ENCODE results near the gene IP6K1. TPM values are rescaled to one million over a fixed set of nuclear protein-coding genes. Genes with fewer than 3 reads are reported as not detected.

IP6K1 gene
- total RNA-seq, 2 donors from 2014 or later: 26.3 to 37.2 TPM

DNA sequence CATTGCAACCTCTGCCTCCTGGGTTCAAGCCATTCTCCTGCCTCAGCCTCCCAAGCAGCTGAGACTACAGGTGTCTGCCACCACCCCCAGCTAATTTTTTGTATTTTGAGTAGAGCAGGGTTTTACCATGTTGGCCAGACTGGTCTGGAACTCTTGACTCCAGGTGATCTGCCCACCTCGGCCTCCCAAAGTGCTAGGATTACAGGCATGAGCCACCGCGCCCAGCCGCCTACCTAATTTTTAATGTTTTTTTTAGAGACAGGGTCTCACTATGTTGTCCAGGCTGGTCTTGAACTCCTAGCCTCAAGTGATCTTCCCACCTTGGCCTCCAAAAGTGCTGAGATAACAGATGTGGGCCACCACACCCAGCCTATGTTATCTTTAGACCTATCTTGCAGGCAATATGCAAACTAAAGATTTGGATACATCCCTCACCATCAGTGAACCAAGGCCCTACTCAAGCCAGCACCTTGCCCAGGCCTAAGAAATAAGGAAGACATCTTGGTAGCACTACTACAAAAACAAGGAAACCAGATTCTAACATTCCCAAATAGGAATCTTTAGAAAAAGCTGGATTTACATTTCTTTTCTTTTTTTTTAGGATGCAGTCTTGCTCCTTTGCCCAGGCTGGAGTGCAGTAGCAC is 56.3 kb downstream of the IP6K1 start:
- ATAC-seq (replicated peaks): no peak
- Mint-ChIP-seq H3K4me3 (no peak overlapping the region), H3K9me3 (no peaks in the 10 kb centered on the region), H3K4me1 (no peaks in the 10 kb centered on the region), H3K27me3 (no peaks in the 10 kb centered on the region), H3K36me3 (ENCODE audit: low read depth) (peaks cover 75% of the 10 kb centered on the region), H3K27ac (no peak overlapping the region)

DNA sequence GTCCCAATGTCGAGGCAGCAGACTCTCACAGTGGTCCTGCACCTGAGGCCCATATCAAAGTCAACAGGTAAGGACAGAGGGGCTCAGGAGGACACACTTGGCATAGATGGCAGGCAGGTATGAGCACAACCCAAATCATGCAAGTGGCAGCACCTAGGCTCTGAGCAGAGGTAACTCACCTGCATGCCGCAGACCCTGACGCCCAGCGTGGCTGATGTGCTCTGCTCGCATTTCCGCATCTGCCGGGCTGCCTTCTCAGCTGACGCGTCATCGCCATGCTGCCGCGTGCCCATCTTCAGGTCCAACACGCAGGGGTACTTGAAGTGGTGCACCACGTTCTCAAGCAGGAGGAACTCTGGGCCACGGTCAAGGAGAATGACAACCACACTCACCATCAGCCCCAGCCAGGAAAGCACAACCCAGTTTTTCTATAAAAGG is 58.4 kb downstream of the IP6K1 start:
- Mint-ChIP-seq H3K4me3 (no peak overlapping the region), H3K4me1 (no peaks in the 10 kb centered on the region), H3K27ac (no peak overlapping the region), H3K27me3 (no peaks in the 10 kb centered on the region), H3K9me3 (no peaks in the 10 kb centered on the region), H3K36me3 (ENCODE audit: low read depth) (peaks cover 69% of the 10 kb centered on the region)
- no peak for ATAC-seq (replicated peaks)

DNA sequence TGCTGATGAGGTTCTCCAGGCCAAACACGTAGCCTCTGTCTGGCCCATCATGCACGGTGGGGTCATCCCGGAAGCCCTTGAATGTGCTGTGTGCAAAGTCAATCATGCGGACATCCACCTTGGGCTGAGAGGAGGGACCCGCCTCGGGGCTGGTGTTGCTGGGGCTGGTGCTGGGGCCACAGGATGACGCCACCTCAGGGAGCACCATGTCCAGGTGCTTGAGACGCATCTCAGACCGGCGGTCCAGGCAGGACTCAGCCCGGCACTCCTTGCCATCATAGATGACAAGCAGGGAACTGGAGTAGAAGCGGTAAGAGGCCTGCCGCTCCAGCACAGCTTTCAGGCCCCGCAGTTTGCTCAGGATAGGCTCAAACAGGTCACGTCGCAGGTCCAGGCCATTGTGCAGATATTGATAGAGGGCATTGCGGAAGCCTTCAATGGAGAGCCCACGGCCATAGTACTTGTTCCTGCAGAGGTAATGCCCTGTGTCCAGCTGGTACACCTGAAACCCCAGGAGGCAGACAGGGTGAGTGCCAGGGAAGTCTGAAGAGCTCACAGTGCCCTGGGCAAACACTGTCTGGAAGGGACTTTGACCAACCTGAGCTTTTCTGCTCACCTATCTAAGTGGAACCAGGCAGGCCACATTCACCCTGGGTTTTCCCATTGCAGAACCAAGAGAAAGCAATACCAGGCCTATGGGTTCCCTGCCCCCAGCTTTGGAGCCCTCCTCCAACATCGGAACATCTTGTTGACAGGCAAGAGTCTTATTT is 59.0 kb downstream of the IP6K1 start:
- H3K4me1 Mint-ChIP-seq: no peaks in the 10 kb centered on the region
- no peaks in the 10 kb centered on the region for H3K27me3 Mint-ChIP-seq
- H3K9me3 Mint-ChIP-seq: no peaks in the 10 kb centered on the region
- no peak overlapping the region for H3K4me3 Mint-ChIP-seq
- H3K36me3 Mint-ChIP-seq (ENCODE audit: low read depth): peaks cover 69% of the 10 kb centered on the region
- H3K27ac Mint-ChIP-seq: no peak overlapping the region
- ATAC-seq (replicated peaks): no peak

DNA sequence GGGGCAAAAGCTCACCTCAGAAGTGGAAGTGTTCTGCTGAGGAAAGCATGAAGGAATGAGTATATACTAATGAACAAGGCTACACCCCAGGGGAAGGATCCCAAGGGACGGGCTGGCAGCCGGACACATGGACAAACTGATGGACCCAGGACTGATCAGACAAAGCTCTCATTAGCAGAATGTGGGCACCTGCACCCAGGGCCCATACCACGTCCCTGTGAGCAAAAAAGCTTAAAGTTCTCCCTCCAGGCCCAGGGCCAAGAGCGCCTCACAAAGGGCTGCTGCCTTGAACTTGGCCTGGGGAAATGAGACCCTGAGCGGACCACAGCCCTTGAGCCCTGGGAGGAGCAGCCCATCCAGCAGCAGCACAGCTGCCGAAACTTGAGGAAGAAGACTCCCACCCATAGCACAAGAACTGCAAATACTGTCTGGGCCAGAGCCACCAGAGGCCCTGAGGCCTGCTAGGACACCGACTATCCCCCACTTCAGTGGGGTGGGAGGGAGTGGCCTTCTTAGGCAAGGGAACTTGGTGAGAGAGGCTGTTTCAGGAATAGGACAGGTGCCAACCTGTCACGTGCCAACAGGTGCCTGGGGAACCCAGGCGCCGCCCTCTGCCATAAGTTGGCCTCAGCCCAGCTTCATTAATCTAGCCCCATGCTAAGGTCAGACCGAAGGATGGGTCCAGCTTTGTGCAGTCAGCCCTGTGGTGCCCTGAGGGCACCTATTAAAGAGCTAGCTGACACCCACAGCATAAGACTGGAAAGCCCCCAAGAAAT is 60.2 kb downstream of the IP6K1 start:
- Mint-ChIP-seq H3K36me3 (ENCODE audit: low read depth) (peaks cover 65% of the 10 kb centered on the region), H3K27ac (no peak overlapping the region), H3K9me3 (no peaks in the 10 kb centered on the region), H3K4me3 (no peak overlapping the region), H3K4me1 (no peaks in the 10 kb centered on the region), H3K27me3 (no peaks in the 10 kb centered on the region)
- no peak for ATAC-seq (replicated peaks)

DNA sequence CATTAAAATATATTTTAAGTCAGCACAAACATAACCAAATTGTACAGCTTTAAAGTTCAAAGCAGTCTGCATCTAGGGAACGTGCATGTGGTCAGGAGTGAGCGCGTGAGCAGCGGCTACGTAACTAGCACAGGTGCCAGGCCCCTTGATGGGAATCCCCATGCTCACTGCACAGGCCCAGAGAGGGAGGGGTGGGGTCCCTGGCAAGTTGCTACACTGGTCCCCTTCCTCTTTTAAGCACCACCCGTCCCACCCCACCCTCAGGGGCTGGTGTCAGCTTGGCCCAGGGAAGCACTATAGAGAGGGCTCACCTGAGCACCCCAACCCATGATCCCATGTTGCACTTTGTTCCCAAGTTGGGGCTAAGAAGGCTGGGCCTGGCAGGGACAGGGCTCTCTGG is 61.8 kb downstream of the IP6K1 start:
- ATAC-seq (replicated peaks): no peak
- Mint-ChIP-seq H3K27me3 (no peaks in the 10 kb centered on the region), H3K9me3 (no peaks in the 10 kb centered on the region), H3K4me1 (no peaks in the 10 kb centered on the region), H3K27ac (peak overlapping the region; percentile 96), H3K36me3 (ENCODE audit: low read depth) (peaks cover 61% of the 10 kb centered on the region), H3K4me3 (peak overlapping the region; percentile 95)

DNA sequence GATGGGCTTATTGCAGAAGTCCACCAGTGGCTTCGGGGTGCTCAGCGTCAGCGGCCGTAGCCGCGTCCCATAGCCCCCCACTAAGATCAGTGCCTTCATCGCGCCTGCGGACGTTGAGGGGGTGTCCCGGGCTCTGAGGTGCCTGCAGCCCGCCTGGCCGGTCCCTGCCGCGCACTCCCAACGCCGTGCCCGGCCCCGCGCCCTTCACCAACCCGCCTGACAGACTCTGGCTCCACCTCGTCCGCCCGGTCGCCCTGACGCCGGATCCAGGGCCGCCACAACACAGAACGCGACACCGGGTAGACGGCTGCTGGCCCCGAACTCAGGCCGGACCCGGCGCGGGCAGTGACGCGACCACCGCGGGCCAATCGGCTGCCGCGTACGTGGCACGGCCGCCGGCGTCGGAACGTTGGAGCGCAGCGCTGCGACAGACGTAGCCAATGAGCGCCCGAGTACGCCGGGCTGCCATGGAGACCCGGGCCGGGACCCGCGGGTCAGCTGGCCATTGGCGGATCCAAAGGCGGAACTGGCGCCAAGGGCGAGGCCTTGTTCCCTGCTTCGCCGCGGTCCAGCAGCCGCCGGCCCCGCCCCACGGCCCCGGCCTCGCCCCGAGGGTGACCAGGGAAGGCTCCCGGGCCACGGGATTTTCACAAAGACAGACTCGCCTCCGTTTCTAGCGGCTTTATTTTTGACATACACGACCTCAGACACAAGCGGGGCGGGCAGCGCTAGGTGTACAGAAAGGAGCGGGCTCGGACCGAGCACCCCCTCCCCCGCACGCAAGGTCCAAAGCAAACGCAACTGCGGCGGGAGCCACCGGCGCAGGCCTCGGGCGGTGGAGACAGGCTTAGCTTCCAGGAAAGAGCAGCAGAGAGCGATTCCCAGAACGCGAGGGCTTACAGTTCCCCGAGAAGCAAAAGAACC is 62.5 kb downstream of the IP6K1 start, which contains the start of gene GMPPB:
Gene GMPPB, minus strand, starts transcription at position 324 of the 924 bp plus-strand sequence. Its CDS starts 225 bp downstream, at position 99.
- H3K4me1 Mint-ChIP-seq: peaks cover 3% of the 10 kb centered on the region
- peak within 1 kb of the TSS; percentile 96 for H3K27ac Mint-ChIP-seq
- peak within 1 kb of the TSS; percentile 95 for H3K4me3 Mint-ChIP-seq
- H3K36me3 Mint-ChIP-seq (ENCODE audit: low read depth): peaks cover 57% of the 10 kb centered on the region
- no peaks in the 10 kb centered on the region for H3K9me3 Mint-ChIP-seq
- peak; percentile 92 for ATAC-seq (replicated peaks)
- H3K27me3 Mint-ChIP-seq: no peaks in the 10 kb centered on the region

DNA sequence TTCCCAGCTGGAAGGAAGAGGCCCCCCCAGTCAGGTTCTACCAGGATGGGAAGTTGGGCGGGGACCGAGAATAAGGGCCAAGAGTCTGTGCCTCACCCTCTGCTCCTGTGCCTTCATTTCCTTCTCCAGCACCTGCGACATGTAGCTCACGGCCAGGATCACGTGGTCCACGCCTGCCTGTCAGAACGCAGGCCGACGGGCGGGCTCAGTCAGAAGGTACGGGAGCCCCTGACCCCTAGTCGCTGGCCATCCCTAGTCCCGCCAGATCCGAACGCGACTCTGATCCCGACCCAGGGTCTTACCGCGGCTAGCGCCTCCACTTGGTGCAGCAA is 63.1 kb downstream of the IP6K1 start:
- peak; percentile 31 for ATAC-seq (replicated peaks)
- peaks cover 57% of the 10 kb centered on the region for H3K36me3 Mint-ChIP-seq (ENCODE audit: low read depth)

DNA sequence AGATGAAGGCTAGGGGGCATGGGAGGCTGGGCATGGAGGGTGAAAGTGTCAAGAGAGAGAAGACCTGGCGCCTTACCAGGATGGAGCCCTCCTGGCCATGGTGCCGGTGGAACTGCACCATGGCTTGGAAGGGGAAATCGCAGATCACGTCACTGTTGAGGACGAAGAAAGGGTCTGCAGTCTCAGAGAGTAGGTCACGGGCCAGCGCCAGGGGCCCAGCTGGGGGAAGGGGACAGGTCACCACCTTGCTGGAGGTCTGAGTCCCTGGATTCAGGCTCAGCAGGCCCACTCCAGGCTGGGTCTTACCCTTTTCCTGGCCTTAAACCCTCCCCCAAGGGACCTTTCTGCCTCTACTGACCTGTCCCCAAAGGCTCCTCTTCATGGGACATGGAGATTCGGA is 63.4 kb downstream of the IP6K1 start:
- H3K36me3 Mint-ChIP-seq (ENCODE audit: low read depth): peaks cover 53% of the 10 kb centered on the region
- H3K9me3 Mint-ChIP-seq: no peaks in the 10 kb centered on the region
- no peak for ATAC-seq (replicated peaks)
- peak overlapping the region; percentile 96 for H3K27ac Mint-ChIP-seq
- H3K4me3 Mint-ChIP-seq: peak overlapping the region; percentile 95
- H3K27me3 Mint-ChIP-seq: no peaks in the 10 kb centered on the region
- H3K4me1 Mint-ChIP-seq: peaks cover 8% of the 10 kb centered on the region

More for the DNA sequence above, 63.1 kb downstream of the IP6K1 start:
- H3K27me3 Mint-ChIP-seq: no peaks in the 10 kb centered on the region
- peaks cover 8% of the 10 kb centered on the region for H3K4me1 Mint-ChIP-seq
- peak overlapping the region; percentile 95 for H3K4me3 Mint-ChIP-seq
- no peaks in the 10 kb centered on the region for H3K9me3 Mint-ChIP-seq
- H3K27ac Mint-ChIP-seq: peak overlapping the region; percentile 96

DNA sequence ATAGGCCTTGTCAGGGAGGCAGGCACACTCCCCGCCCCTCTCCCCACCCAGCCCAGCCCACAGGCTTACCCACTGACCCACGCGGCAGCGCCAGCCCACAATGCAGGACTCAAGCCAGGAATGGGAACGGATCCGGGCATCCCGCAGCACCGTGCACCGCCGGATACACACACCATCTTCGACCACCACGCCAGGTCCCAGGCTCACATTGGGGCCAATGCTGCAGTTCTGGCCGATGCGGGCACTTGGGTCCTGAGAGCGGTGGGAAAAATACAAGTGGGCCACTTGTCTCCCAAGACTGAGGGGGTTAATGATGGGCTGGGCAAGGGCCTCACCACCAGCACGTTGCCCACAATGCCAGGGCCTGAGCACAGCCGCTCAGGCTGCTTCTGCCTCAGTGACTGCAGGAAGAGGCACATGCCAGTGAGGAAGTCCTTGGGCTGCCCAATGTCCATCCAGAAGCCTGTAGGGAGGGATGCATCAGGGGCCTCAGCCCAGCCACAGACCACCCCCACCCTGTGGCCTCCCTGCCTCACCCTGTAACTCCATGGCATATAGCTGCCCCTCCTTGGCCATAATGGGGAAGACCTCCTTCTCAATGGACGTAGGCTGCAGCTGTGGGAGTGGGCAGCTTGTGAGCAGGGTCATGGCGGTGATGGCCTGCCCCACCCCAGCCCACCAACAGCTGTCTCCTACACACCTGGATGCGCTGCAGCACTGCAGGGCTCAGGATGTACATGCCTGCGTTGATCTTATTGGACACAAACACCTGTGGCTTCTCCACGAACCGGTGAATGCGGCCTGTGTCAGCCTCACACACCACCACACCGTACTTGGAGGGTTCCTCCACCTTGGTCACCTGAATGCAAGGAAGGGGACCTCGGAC is 64.2 kb downstream of the IP6K1 start:
- ATAC-seq (replicated peaks): no peak
- peaks cover 8% of the 10 kb centered on the region for H3K4me1 Mint-ChIP-seq
- peak overlapping the region; percentile 95 for H3K4me3 Mint-ChIP-seq
- H3K36me3 Mint-ChIP-seq (ENCODE audit: low read depth): peaks cover 46% of the 10 kb centered on the region
- no peaks in the 10 kb centered on the region for H3K9me3 Mint-ChIP-seq
- peak overlapping the region; percentile 96 for H3K27ac Mint-ChIP-seq
- H3K27me3 Mint-ChIP-seq: no peaks in the 10 kb centered on the region

DNA sequence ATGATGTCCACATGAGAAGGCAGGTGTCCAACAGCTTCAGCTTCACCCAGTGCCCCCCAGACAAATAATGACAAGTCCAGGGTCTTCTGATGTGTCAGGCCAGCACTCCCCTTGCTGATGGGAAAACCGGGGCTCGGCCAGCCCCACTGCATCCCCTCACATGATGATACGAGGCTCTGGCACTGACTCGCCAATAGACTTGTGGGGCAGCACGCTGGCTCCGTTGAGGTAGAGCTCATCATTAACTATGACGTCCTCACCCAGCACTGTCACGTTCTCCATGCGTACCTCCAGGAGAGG is 64.8 kb downstream of the IP6K1 start:
- H3K4me1 Mint-ChIP-seq: peaks cover 8% of the 10 kb centered on the region
- H3K27me3 Mint-ChIP-seq: no peaks in the 10 kb centered on the region
- H3K4me3 Mint-ChIP-seq: no peak overlapping the region
- no peak for ATAC-seq (replicated peaks)
- peak overlapping the region; percentile 30 for H3K27ac Mint-ChIP-seq
- no peaks in the 10 kb centered on the region for H3K9me3 Mint-ChIP-seq
- peaks cover 40% of the 10 kb centered on the region for H3K36me3 Mint-ChIP-seq (ENCODE audit: low read depth)

DNA sequence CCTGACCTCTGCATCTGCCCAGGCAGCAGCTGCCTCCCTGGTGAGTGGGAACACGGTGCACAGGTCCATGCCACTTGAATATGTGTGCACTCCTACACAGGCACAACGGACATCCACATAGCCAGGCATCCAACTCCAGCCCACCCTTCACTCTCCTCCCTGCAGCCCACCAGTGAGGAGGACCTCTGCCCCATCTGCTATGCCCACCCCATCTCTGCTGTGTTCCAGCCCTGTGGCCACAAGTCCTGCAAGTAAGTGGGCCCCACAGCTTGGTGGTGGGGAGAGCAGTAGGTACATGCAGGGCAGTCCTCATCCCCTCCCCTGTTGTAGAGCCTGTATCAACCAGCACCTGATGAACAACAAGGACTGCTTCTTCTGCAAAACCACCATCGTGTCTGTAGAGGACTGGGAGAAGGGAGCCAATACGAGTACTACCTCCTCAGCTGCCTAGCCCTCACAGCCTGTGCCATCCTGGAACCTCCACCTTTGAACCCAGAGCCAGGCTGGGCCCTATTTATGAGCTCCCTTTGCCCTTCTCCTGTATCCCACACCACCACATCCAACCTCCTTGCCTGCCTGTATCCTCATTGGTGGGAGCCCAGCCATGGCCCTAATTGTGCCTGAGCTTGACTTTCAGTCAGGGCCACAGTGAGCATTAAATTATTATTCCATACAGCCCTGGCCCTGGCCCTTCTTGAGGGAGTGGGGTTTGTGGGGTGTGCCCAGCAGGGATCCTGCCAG is 65.3 kb downstream of the IP6K1 start:
- peak overlapping the region; percentile 17 for H3K4me3 Mint-ChIP-seq
- no peaks in the 10 kb centered on the region for H3K27me3 Mint-ChIP-seq
- no peak for ATAC-seq (replicated peaks)
- peaks cover 8% of the 10 kb centered on the region for H3K4me1 Mint-ChIP-seq
- H3K9me3 Mint-ChIP-seq: no peaks in the 10 kb centered on the region
- peak overlapping the region; percentile 30 for H3K27ac Mint-ChIP-seq
- H3K36me3 Mint-ChIP-seq (ENCODE audit: low read depth): peaks cover 45% of the 10 kb centered on the region

DNA sequence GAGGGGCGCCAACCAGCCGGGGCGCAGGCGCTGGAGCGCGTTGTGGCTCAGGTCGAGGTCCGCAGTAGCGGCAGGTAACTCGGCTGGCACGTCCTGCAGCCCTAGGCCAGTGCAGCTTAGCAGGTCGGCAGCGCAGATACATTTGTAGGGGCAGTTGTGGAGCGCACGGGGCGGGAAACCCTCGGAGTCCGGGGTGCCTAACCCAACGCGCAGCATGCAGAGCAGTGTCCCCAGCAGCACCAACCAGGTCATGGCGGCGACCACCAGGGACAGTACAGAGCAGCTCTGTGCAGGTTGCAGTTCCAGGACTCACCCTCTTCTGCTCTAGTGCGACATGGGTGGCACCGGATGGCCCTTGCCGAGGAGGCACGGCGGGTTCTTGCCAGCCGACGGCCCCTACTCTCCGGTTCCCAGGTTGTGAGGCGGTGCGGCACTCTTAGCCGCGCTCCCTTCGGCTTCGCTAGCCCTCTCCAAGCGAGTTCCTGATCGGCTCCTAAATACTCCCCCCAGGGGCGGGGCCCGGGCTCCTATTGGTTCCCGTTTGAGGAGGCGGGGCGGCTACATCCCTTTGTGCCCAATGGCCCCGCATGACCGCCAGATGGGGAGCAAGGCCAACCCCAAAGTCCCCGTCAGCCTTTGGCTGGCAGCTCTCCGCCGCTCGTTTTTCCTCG is 67.0 kb downstream of the IP6K1 start, which contains the start of gene AMIGO3:
Gene AMIGO3, minus strand, starts transcription at position 471 of the 671 bp plus-strand sequence. Its CDS starts 219 bp downstream, at position 252.
- H3K27me3 Mint-ChIP-seq: no peaks in the 10 kb centered on the region
- peaks cover 41% of the 10 kb centered on the region for H3K36me3 Mint-ChIP-seq (ENCODE audit: low read depth)
- no peak within 1 kb of the TSS for H3K27ac Mint-ChIP-seq
- H3K4me3 Mint-ChIP-seq: peak within 1 kb of the TSS; percentile 81
- H3K9me3 Mint-ChIP-seq: no peaks in the 10 kb centered on the region
- peaks cover 8% of the 10 kb centered on the region for H3K4me1 Mint-ChIP-seq
- ATAC-seq (replicated peaks): peak; percentile 65
